Measurements from ENCODE around the gene SLC40A1. TPM values are rescaled to one million over a fixed set of nuclear protein-coding genes. Genes with fewer than 3 reads are reported as not detected.

The SLC40A1 gene
- 153 and 276 TPM in 2 replicates for total RNA-seq

GRCh38 chr2:189580658-189581353 is at the start of gene SLC40A1:
Gene SLC40A1, minus strand, starts transcription at chr2:189580786. Its CDS starts 326 bp downstream, at chr2:189580460.

Other genes with a start within 250 kb of the SLC40A1 start
- 44.6 and 63.9 TPM in 2 replicates for gene WDR75, start 139.3 kb downstream of the SLC40A1 start, total RNA-seq
- gene ASNSD1, start 80.7 kb upstream of the SLC40A1 start, total RNA-seq = 48.9 and 63.1 TPM in 2 replicates
- gene ANKAR, start 93.9 kb upstream of the SLC40A1 start, total RNA-seq = 8.3 and 9.2 TPM in 2 replicates
- 4.0 and 5.3 TPM in 2 replicates for gene OSGEPL1, start 182.0 kb upstream of the SLC40A1 start, total RNA-seq
- gene ORMDL1, start 203.6 kb upstream of the SLC40A1 start, total RNA-seq = 46.1 and 49.3 TPM in 2 replicates
- gene PMS1, start 203.7 kb upstream of the SLC40A1 start, total RNA-seq = 21.9 and 30.5 TPM in 2 replicates